Endothelial cell of umbilical vein (primary cell): ENCODE results near the gene LENG9. TPM values are rescaled to one million over a fixed set of nuclear protein-coding genes. Genes with fewer than 3 reads are reported as not detected.

Experiments used
- BruUV-seq: library from RNA; stranded (reverse); fragments of 400-500 nt; replicated peaks from 2 replicates; lab custom pipeline; 2021; lab: Mats Ljungman, UMichigan
- CTCF ChIA-PET: fragments of 300-600, 350-600 bp; sonication (Branson Sonifier 250); formaldehyde crosslinking; loops from one replicate; lab custom pipeline; 2021; ENCODE audit warnings: antibody characterized with exemption, inconsistent platforms; lab: Charles Lee
- POLR2A ChIA-PET: fragments of 300-600, 350-600 bp; sonication (Branson Sonifier 250); formaldehyde crosslinking; loops from one replicate; lab custom pipeline; 2021; ENCODE audit warnings: antibody characterized with exemption, inconsistent platforms; lab: Charles Lee
- DNase-seq: peaks from one replicate; pipeline ENCODE4 v3.0.0-alpha.2; 2011; ENCODE audit warnings: low read depth, low spot score
- FAIRE-seq: peaks from 2 replicates; lab custom pipeline; 2011; peaks lifted over from hg19 to GRCh38; lab: Jason Lieb, UNC
- H2AFZ ChIP-seq: 2 replicates; pipeline ENCODE4 v1.6.0; 2012; ENCODE audit warnings: low read depth, low read length, control low read depth, inconsistent platforms
- H3K27ac ChIP-seq: 2 replicates; pipeline ENCODE4 v1.5.1; 2011; ENCODE audit warnings: low read depth, mild to moderate bottlenecking, control low read depth, low read length, moderate library complexity; ENCODE audit not compliant: insufficient read depth
- H3K27me3 ChIP-seq, 2 experiments: 2 replicates each; pipeline versions ENCODE4 v1.6.0 to v1.6.1; 2011; ENCODE audit warnings: low read length in 2 of 2, mixed read lengths in 1 of 2; ENCODE audit not compliant: control insufficient read depth in 2 of 2, insufficient read depth in 2 of 2
- H3K36me3 ChIP-seq, 2 experiments: 2 replicates in 1 of 2; 3 replicates in 1 of 2; pipeline ENCODE4 v1.5.1; 2011; ENCODE audit warnings: low read length in 2 of 2, mild to moderate bottlenecking in 1 of 2, moderate library complexity in 1 of 2; ENCODE audit not compliant: control insufficient read depth in 2 of 2, insufficient read depth in 2 of 2; ENCODE audit errors: extremely low read depth in 1 of 2
- H3K4me1 ChIP-seq: 3 replicates; pipeline ENCODE4 v1.5.1; 2011; ENCODE audit warnings: mild to moderate bottlenecking, low read length; ENCODE audit not compliant: control insufficient read depth, insufficient read depth; ENCODE audit errors: extremely low read depth
- H3K4me2 ChIP-seq: 2 replicates; pipeline ENCODE4 v1.6.1; 2011; ENCODE audit warnings: low read length, control low read depth, mixed read lengths; ENCODE audit not compliant: insufficient read depth
- H3K4me3 ChIP-seq, 3 experiments: fragments of 200-600 bp in 1 of 3; sonication (generic), shearing (Covaris generic) in 1 of 3; replicated peaks in 1 of 3; 2 replicates each; pipeline ENCODE4 v1.5.1; 2011 to 2016; ENCODE audit warnings: control low read depth in 3 of 3, low read length in 3 of 3, mild to moderate bottlenecking in 2 of 3, inconsistent platforms in 1 of 3, low read depth in 1 of 3, moderate library complexity in 1 of 3; ENCODE audit not compliant: insufficient read depth in 1 of 3
- H3K79me2 ChIP-seq: 2 replicates; pipeline ENCODE4 v1.6.0; 2012; ENCODE audit warnings: low read length, inconsistent platforms; ENCODE audit not compliant: control insufficient read depth, insufficient read depth
- H3K9ac ChIP-seq: replicated peaks from 2 replicates; pipeline ENCODE3; 2011; ENCODE audit warnings: low read length, control low read depth; ENCODE audit not compliant: insufficient read depth; ENCODE audit errors: extremely low read depth
- H3K9me1 ChIP-seq: replicated peaks from 3 replicates; pipeline ENCODE4 v1.6.0; 2011; ENCODE audit warnings: mild to moderate bottlenecking, low read length; ENCODE audit not compliant: control insufficient read depth, insufficient read depth; ENCODE audit errors: extremely low read depth
- H3K9me3 ChIP-seq: replicated peaks from 2 replicates; pipeline ENCODE4 v1.5.1; 2012; ENCODE audit warnings: low read length, inconsistent platforms; ENCODE audit not compliant: control insufficient read depth, insufficient read depth
- H4K20me1 ChIP-seq: replicated peaks from 2 replicates; pipeline ENCODE3; 2011; ENCODE audit warnings: mild to moderate bottlenecking, low read length; ENCODE audit not compliant: control insufficient read depth, insufficient read depth; ENCODE audit errors: extremely low read depth
- CTCF ChIP-seq, 2 donors: IDR thresholded peaks; 1 replicate in 1 of 2; 2 replicates in 1 of 2; pipeline ENCODE4 v1.5.1; 2011; ENCODE audit warnings: low read length in 2 of 2, mild to moderate bottlenecking in 2 of 2, moderate library complexity in 2 of 2, control low read depth in 1 of 2, inconsistent platforms in 1 of 2, low read depth in 1 of 2; ENCODE audit not compliant: insufficient read depth in 1 of 2; ENCODE audit errors: extremely low read depth in 1 of 2
- EZH2 ChIP-seq: IDR thresholded peaks from 2 replicates; pipeline ENCODE4 v1.6.1; 2012; ENCODE audit warnings: borderline replicate concordance, low read depth, mild to moderate bottlenecking, moderate library complexity, low read length, inconsistent platforms; ENCODE audit not compliant: severe bottlenecking
- FOS ChIP-seq: IDR thresholded peaks from 2 replicates; pipeline ENCODE4 v1.6.1; 2011; ENCODE audit warnings: mild to moderate bottlenecking, low read length, moderate library complexity, borderline replicate concordance; ENCODE audit not compliant: insufficient read depth
- GATA2 ChIP-seq: IDR thresholded peaks from 2 replicates; pipeline ENCODE4 v1.7.0; 2011; ENCODE audit warnings: low read depth, mild to moderate bottlenecking, moderate library complexity, mixed read lengths, low read length; ENCODE audit not compliant: insufficient read length, insufficient read depth
- JUN ChIP-seq: IDR thresholded peaks from 2 replicates; pipeline ENCODE4 v1.6.1; 2011; ENCODE audit warnings: borderline replicate concordance, low read depth; ENCODE audit not compliant: insufficient read length, insufficient read depth
- MAX ChIP-seq: IDR thresholded peaks from 2 replicates; pipeline ENCODE4 v1.6.1; 2011; ENCODE audit not compliant: insufficient read depth, insufficient read length
- MYC ChIP-seq: IDR thresholded peaks from one replicate; pipeline ENCODE4 v1.6.1; 2011; ENCODE audit warnings: mild to moderate bottlenecking, low read depth, low read length
- POLR2A ChIP-seq: IDR thresholded peaks from 2 replicates; pipeline ENCODE4 v1.6.1; 2012; ENCODE audit warnings: low read depth, mild to moderate bottlenecking, control low read depth, low read length
- POLR2AphosphoS5 ChIP-seq: IDR thresholded peaks from 2 replicates; pipeline ENCODE4 v1.6.1; 2012; ENCODE audit warnings: low read depth, mild to moderate bottlenecking, control low read depth, low read length, moderate library complexity; ENCODE audit not compliant: insufficient read depth
- dilution Hi-C: fragments of 300-500 bp; cut with MboI; formaldehyde crosslinking; loops from one replicate; pipeline ENCODE4 v1.15.0; 2019; ENCODE audit warnings: low sequenced_read_pairs; ENCODE audit not compliant: extremely low pct_ligation_motif_present
- intact Hi-C: fragments of 100-400 bp; cut with micrococcal nuclease; formaldehyde crosslinking; loops from one replicate; pipeline ENCODE4 v1.10.0; 2022
- polyA plus RNA-seq, 4 experiments: library from polyadenylated mRNA; depleted of rRNA in 3 of 4; stranded (reverse) in 3 of 4; unstranded in 1 of 4; fragments of >200 nt; gene quantifications; 2 replicates each; pipeline versions ENCODE4 v1.2.1 to v1.2.3, GENCODE V29; 2011 to 2012; ENCODE audit warnings: missing spikeins in 1 of 4
- total RNA-seq: library from RNA; stranded (reverse); gene quantifications from 2 replicates; pipeline ENCODE4 v1.2.3, GENCODE V29; 2021

The LENG9 gene
- total and polyA plus RNA-seq, 2 donors (not counting 3 experiments of a cell fraction or from before 2014, with no cell fraction given) = 0.97 to 2.8 TPM

GRCh38 chr19:54452626-54453025 is 11.0 kb downstream of the LENG9 start:
- Histone ChIP-seq H3K9me3 (no peaks in the 10 kb centered on the region), H3K27ac (no peak overlapping the region), H2AFZ (no peak overlapping the region), H4K20me1 (peaks cover 11% of the 10 kb centered on the region), H3K4me2 (no peak overlapping the region), H3K9ac (no peak overlapping the region), H3K4me3 (no peak overlapping the region), H3K27me3 (no peaks in the 10 kb centered on the region), H3K36me3 (peaks cover 48 to 65% of the 10 kb centered on the region in 2 experiments), H3K79me2 (peaks cover 86% of the 10 kb centered on the region), H3K9me1 (no peaks in the 10 kb centered on the region), H3K4me1 (peaks cover 17% of the 10 kb centered on the region)
- POLR2A ChIA-PET = no interaction called here
- intact Hi-C loops = no loop called here
- dilution Hi-C loops = no loop called here
- FAIRE-seq (no peak), DNase-seq (no peak)
- CTCF ChIA-PET = no interaction called here
- no peak for TF ChIP-seq FOS
- TF ChIP-seq POLR2AphosphoS5 = no peak
- TF ChIP-seq CTCF (IDR thresholded peaks at IDR 0.05; ENCODE audit: extremely low read depth in 1 of 2, insufficient read depth in 1 of 2, low read depth in 1 of 2, low read length in 2 of 2) = no peak
- BruUV-seq = no TSS peak

GRCh38 chr19:54451997-54452396 is 11.6 kb downstream of the LENG9 start:
- H4K20me1 ChIP-seq = peaks cover 11% of the 10 kb centered on the region
- H3K9me1 ChIP-seq = no peaks in the 10 kb centered on the region
- no peaks in the 10 kb centered on the region for H3K9me3 ChIP-seq
- ChIA-PET POLR2A (no interaction called here), CTCF (no interaction called here)
- peaks cover 46 to 60% of the 10 kb centered on the region in 2 experiments for H3K36me3 ChIP-seq
- H3K9ac ChIP-seq = no peak overlapping the region
- no peak overlapping the region for H3K4me3 ChIP-seq
- intact Hi-C loops = no loop called here
- H3K79me2 ChIP-seq = peaks cover 87% of the 10 kb centered on the region
- H3K27me3 ChIP-seq = no peaks in the 10 kb centered on the region
- no peak overlapping the region for H3K27ac ChIP-seq
- BruUV-seq = no TSS peak
- no peak overlapping the region for H2AFZ ChIP-seq
- FAIRE-seq = no peak
- no peak overlapping the region for H3K4me2 ChIP-seq
- H3K4me1 ChIP-seq = peaks cover 22% of the 10 kb centered on the region
- no peak for TF ChIP-seq MYC
- TF ChIP-seq GATA2 = no peak
- no peak for TF ChIP-seq JUN
- no peak for TF ChIP-seq EZH2
- no peak for TF ChIP-seq FOS
- no peak for TF ChIP-seq POLR2AphosphoS5
- no peak for TF ChIP-seq CTCF (IDR thresholded peaks at IDR 0.05; ENCODE audit: extremely low read depth in 1 of 2, insufficient read depth in 1 of 2, low read depth in 1 of 2, low read length in 2 of 2)
- TF ChIP-seq MAX = no peak
- TF ChIP-seq POLR2A = no peak
- no peak for DNase-seq
- dilution Hi-C loops = no loop called here
